Stimulated activated CD8-positive, alpha-beta memory T cell treated with anti-CD3 and anti-CD28 coated beads, Interleukin-7, amount 100 ng/mL, for 1 hour (primary cell): ENCODE results near the gene TRPV4.

ENCODE experiments used
- DNase-seq, 2 donors: peaks; one replicate each; pipeline ENCODE4 v3.0.0-alpha.2; 2020; ENCODE audit warnings: low read depth in 2 of 2

The TRPV4 gene

GRCh38 chr12:109808876-109809646, 24.1 kb downstream of the TRPV4 start:
- DNase-seq: no peak

- no peak for DNase-seq
Observed at GRCh38 chr12:109807954-109808643, 25.1 kb downstream of the TRPV4 start.

GRCh38 chr12:109804820-109805761, 28.1 kb downstream of the TRPV4 start:
- peak; percentile 32 to 41 for DNase-seq

- no peak for DNase-seq
Observed at GRCh38 chr12:109803678-109804077, 29.5 kb downstream of the TRPV4 start.

GRCh38 chr12:109802828-109803227, 30.4 kb downstream of the TRPV4 start:
- no peak for DNase-seq

- DNase-seq: no peak
Observed at GRCh38 chr12:109800536-109800935, 32.7 kb downstream of the TRPV4 start.

- DNase-seq: no peak
Observed at GRCh38 chr12:109798691-109799090, 34.5 kb downstream of the TRPV4 start.

- DNase-seq: no peak
Observed at GRCh38 chr12:109797905-109798669, 35.1 kb downstream of the TRPV4 start.

- DNase-seq: no peak
Observed at GRCh38 chr12:109796057-109796456, 37.1 kb downstream of the TRPV4 start.

GRCh38 chr12:109795023-109795422, 38.2 kb downstream of the TRPV4 start:
- DNase-seq: no peak

- DNase-seq: no peak
Observed at GRCh38 chr12:109793826-109794501, 39.2 kb downstream of the TRPV4 start.

- DNase-seq: no peak
Observed at GRCh38 chr12:109793411-109793810, 39.8 kb downstream of the TRPV4 start.

- no peak for DNase-seq
Observed at GRCh38 chr12:109792992-109793391, 40.2 kb downstream of the TRPV4 start.

- no peak for DNase-seq
Observed at GRCh38 chr12:109789526-109790048, 43.6 kb downstream of the TRPV4 start.

- no peak for DNase-seq
Observed at GRCh38 chr12:109786799-109787198, 46.4 kb downstream of the TRPV4 start.

- DNase-seq: no peak
Observed at GRCh38 chr12:109785854-109786253, 47.3 kb downstream of the TRPV4 start.

GRCh38 chr12:109783965-109784244, 49.3 kb downstream of the TRPV4 start:
- no peak for DNase-seq

GRCh38 chr12:109783135-109783964, 49.8 kb downstream of the TRPV4 start:
- DNase-seq: no peak

GRCh38 chr12:109782326-109782703, 50.9 kb downstream of the TRPV4 start:
- DNase-seq: no peak
